ENCODE results near the gene ATP7A.

DNA sequence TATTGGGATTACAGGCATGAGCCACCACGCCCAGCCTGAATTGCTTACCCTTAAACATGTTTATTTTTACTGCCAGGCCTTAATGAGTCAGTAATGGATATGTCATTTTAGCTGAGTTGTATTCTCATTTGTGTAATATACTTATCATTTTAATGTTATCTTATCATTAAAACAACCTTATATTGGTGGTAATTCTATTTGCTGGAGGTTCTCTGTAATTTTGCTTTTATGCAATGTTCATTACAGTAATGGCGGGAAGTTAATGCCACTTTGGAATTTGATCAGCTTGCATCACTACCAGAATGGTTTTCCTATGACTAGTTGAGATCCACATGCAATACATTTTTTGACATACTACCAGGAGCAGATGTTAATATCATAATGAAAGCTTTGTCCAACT lies 65.3 kb downstream of the ATP7A start:
- TF ChIP-seq NR2C2 (CRISPR knock-in tag; IDR thresholded peaks at IDR 0.05) = no peak
- TF ChIP-seq NR2C2 (tag; IDR thresholded peaks at IDR 0.05) = no peak
- TF ChIP-seq, protein P1, sequence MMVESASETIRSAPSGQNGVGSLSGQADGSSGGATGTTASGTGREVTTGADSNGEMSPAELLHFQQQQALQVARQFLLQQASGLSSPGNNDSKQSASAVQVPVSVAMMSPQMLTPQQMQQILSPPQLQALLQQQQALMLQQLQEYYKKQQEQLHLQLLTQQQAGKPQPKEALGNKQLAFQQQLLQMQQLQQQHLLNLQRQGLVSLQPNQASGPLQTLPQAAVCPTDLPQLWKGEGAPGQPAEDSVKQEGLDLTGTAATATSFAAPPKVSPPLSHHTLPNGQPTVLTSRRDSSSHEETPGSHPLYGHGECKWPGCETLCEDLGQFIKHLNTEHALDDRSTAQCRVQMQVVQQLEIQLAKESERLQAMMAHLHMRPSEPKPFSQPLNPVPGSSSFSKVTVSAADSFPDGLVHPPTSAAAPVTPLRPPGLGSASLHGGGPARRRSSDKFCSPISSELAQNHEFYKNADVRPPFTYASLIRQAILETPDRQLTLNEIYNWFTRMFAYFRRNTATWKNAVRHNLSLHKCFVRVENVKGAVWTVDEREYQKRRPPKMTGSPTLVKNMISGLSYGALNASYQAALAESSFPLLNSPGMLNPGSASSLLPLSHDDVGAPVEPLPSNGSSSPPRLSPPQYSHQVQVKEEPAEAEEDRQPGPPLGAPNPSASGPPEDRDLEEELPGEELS (CRISPR knock-in tag; IDR thresholded peaks at IDR 0.05; ENCODE audit: borderline replicate concordance) = no peak
- TF ChIP-seq POLR2A (conservative IDR thresholded peaks at IDR 0.05) = no peak
- no peak for TF ChIP-seq MXI1 (IDR thresholded peaks at IDR 0.05; ENCODE audit: low read depth, low read length)
- TF ChIP-seq ADNP (tag; IDR thresholded peaks at IDR 0.05) = no peak
- TF ChIP-seq SRSF1 (IDR thresholded peaks at IDR 0.05; ENCODE audit: low read depth, low read length) = no peak

All from K562 (cell line).